IPS-18a (cell line): ENCODE data around the gene ZFAND4.
A peak's percentile ranks its signal among the peaks of the same experiment; 100 is the strongest.
"Not testable (repeated sequence)": the region's sequence is repeated elsewhere in the genome, so short reads cannot be mapped to it uniquely, and the experiment has no call there.

ENCODE experiments used
- H3K27ac ChIP-seq: one replicate; pipeline ENCODE4 v1.5.1; 2013; ENCODE audit warnings: low read length
- H3K27me3 ChIP-seq: one replicate; pipeline ENCODE4 v1.6.1; 2013; ENCODE audit warnings: mild to moderate bottlenecking, low read length; ENCODE audit not compliant: control insufficient read depth, insufficient read depth
- H3K36me3 ChIP-seq: one replicate; pipeline ENCODE4 v1.6.1; 2013; ENCODE audit warnings: low read depth, low read length; ENCODE audit not compliant: control insufficient read depth
- H3K4me1 ChIP-seq: one replicate; pipeline ENCODE4 v1.6.1; 2013; ENCODE audit warnings: low read depth, low read length; ENCODE audit not compliant: control insufficient read depth
- H3K4me3 ChIP-seq: one replicate; pipeline ENCODE4 v1.5.1; 2013; ENCODE audit warnings: low read length
- H3K9ac ChIP-seq: one replicate; pipeline ENCODE4 v1.6.1; 2013; ENCODE audit warnings: mild to moderate bottlenecking, low read length, moderate library complexity
- H3K9me3 ChIP-seq: one replicate; pipeline ENCODE4 v1.6.1; 2013; ENCODE audit warnings: low read depth, low read length; ENCODE audit not compliant: control insufficient read depth

ZFAND4 gene

DNA sequence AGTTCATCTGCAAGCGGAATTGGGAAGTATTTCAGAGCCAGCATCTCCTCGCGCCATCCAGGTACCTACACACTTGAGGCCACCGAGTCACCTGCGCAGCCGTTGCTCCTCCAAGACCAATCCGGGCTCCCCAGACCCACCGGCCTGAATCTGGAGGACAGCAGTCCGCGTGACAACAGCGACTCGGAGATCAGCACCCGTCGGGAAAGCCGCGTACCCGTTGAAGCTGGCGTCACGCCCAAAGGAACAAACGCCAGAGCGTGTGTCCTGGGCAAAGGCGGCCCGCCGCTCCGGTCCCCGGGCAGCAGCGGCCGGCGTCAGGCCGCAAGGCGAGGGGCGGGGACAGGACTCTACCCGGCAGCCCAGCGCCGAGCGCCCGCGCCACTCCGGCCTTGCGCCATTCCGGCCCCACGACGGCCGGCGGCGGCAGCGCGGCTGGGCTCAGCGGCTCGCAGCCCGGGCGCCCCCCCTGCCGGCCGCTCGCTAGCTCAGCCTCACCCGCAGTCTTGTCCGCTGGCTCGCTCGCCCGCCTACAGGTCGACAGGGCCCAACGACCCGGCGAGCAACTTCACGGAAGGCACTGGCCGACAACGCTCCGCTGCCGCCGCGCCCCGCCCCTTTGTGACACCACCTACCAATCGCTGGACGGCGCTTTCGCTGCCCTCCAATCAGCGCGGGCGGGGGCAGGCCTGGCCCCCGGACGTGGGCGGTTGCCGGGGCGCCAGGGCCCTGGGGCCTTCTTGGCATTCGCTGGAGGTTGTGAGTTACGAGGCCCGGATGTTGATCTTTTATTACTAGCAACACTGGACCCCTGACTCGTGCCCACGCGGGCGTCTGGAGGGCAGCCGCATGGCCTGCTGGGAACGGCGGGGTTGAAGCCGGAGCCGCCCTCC is at the start of gene ZFAND4:
Gene ZFAND4, minus strand, starts transcription at position 592 of the 893 bp plus-strand sequence. CDS start 9,047 bp downstream, outside the sequence.
- Histone ChIP-seq H3K27me3 (no peaks in the 10 kb centered on the region), H3K4me3 (peak within 1 kb of the TSS; percentile 78), H3K36me3 (no peaks in the 10 kb centered on the region), H3K9me3 (no peaks in the 10 kb centered on the region), H3K4me1 (no peaks in the 10 kb centered on the region), H3K27ac (peak within 1 kb of the TSS; percentile 43), H3K9ac (peak within 1 kb of the TSS; percentile 69)

DNA sequence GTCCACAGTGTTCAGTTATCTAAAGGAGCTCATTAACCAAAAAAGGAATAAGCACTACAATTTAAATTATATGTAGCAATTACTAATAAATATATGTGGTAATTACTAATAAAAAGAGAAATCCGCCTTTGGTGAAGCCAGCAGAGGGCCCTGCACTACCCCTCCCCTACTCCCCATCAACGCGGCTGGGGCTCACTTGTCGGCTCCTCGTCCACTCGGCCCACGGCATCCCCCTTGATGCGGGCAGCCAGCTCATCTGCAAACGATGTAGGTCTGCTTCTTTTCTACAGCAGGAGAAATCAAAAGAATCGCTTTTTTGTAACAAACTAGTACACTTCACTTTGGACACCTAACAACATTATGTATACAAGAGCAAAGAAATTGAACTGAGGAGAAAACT is 48.9 kb upstream of the ZFAND4 start:
- not testable (repeated sequence) for H3K27me3 ChIP-seq, H3K27ac ChIP-seq, H3K36me3 ChIP-seq, H3K9me3 ChIP-seq, H3K4me3 ChIP-seq, H3K9ac ChIP-seq, H3K4me1 ChIP-seq

DNA sequence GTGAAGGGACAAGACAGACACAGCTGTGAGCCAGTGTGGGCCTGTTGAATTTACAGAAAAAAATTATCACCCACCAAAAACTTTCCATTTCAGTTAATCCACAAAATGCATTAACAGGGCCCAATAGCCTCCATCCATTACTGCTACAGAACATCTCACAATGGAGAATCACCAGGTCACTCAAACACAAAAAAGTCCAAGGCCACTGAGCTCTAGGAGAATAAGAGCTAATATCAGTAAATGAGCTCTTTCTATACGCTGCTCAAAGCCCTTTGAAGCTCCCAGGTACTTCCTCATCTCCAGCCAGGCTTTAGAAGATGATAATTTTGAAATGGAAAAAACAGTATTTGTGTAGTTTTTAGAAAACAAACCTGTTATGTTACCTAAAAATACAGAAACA is 45.1 kb upstream of the ZFAND4 start:
- not testable (repeated sequence) for H3K9ac ChIP-seq, H3K4me1 ChIP-seq, H3K9me3 ChIP-seq, H3K27me3 ChIP-seq, H3K27ac ChIP-seq, H3K36me3 ChIP-seq, H3K4me3 ChIP-seq

DNA sequence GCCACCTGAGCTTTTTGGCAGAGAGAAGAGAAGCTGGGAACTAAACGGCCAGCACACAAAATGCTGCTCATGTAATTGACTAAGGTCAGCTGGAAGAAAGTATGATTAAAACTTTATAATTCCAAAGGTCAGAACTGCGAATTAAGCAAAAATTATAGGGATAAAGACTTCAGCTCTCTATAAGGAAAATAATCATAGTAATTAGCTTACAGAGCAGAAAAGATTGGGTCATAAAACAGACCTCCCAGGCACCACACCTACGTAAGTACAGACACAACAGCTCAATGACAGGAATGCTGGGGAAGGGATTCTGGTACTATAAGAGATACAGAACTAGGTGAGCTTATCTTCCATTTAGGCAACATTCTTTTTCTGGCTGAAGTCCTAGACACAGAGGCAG is 44.5 kb upstream of the ZFAND4 start:
- not testable (repeated sequence) for H3K27me3 ChIP-seq, H3K4me1 ChIP-seq, H3K4me3 ChIP-seq, H3K27ac ChIP-seq, H3K9me3 ChIP-seq, H3K36me3 ChIP-seq, H3K9ac ChIP-seq

DNA sequence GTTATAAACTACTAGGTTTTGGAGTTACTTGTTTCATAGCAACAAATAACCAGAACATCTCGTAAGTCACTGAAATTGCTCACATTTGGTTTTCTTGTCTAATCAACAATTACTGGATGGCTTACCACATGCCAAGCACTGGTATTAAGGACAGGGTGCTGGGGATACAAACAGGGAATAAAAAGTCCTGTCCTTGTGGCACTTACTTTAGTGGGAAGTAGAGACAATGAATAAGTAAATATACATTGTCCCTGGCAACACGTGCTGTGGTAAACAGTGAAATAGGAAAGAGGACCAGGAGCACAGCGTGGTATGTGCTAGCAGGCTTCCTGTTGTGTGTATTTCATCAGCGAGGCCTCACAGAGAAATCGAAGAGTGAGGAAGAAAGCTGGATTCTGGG is 38.7 kb upstream of the ZFAND4 start:
- not testable (repeated sequence) for H3K36me3 ChIP-seq, H3K9me3 ChIP-seq, H3K27ac ChIP-seq, H3K9ac ChIP-seq, H3K4me1 ChIP-seq, H3K4me3 ChIP-seq, H3K27me3 ChIP-seq

DNA sequence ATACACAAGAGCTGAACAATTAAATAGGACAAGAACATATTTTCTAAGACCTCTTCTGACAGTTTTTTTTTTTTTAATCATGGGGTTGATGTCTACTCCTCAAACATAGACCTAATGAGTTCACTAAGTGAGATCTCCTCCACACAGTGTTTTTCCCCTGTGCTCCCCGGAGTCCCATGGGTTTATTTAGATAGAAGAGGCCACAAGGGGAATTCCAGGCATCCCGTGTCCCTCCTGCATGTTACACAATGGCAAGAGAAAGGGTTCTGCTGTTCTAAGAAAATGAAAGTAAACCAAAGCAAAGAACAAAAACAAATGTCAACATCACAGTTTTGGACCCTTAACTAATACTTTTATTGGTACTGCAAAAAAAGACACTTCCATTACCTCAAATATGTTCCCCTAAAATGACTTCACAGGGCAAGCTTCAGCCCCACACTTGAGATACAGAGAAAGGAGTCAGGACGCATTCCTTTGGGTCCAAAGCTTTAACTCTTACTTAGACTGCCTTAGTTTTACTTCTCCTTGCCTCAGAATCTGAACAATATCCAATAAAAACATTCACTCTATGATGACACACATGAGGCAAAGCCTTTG is 37.7 kb upstream of the ZFAND4 start:
- H3K4me3 ChIP-seq, H3K4me1 ChIP-seq, H3K27ac ChIP-seq, H3K36me3 ChIP-seq, H3K9me3 ChIP-seq, H3K27me3 ChIP-seq, H3K9ac ChIP-seq: not testable (repeated sequence)

DNA sequence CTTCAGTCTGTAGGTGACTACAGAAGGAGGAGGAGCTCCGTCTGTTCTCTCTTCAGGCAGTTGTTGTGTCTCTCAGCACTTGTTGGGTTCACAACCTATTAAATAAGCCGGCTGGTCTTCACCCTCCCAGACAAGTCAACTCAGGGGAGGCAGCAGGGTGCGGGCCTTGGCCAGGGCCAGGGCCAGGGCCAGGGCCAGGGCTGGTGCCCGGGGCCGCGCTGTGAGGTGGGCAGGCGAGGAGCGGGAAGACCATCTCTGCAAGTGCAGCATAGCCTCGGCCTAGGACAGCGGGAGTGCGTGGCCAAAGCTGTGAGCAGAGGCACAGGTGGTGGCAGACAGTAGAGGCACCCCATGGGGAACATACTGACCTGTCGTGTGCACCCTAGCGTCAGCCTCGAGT is 5.9 kb upstream of the ZFAND4 start:
- not testable (repeated sequence) for H3K4me3 ChIP-seq, H3K9ac ChIP-seq, H3K27me3 ChIP-seq, H3K36me3 ChIP-seq, H3K27ac ChIP-seq, H3K4me1 ChIP-seq, H3K9me3 ChIP-seq

DNA sequence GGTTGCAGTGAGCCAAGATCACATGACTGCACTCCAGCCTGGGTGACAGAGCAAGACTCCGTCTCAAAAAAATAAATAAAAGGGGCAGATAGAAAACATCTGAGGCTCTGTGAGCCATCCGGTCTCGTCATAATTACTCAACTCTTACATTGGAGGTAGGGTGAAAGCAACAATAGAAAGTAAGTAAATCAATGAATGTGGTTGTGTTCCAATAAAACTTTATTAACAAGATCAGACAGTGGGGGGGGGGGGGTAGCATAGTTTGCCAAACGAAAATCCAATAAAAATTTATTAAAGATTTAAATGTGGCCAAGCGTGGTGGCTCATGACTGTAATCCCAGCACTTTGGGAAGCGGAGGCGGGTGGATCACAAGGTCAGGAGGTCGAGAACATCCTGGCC is 2.8 kb upstream of the ZFAND4 start:
- Histone ChIP-seq H3K27ac (no peak overlapping the region), H3K9me3 (no peaks in the 10 kb centered on the region), H3K9ac (no peak overlapping the region), H3K27me3 (no peaks in the 10 kb centered on the region), H3K36me3 (no peaks in the 10 kb centered on the region), H3K4me3 (no peak overlapping the region), H3K4me1 (no peaks in the 10 kb centered on the region)

DNA sequence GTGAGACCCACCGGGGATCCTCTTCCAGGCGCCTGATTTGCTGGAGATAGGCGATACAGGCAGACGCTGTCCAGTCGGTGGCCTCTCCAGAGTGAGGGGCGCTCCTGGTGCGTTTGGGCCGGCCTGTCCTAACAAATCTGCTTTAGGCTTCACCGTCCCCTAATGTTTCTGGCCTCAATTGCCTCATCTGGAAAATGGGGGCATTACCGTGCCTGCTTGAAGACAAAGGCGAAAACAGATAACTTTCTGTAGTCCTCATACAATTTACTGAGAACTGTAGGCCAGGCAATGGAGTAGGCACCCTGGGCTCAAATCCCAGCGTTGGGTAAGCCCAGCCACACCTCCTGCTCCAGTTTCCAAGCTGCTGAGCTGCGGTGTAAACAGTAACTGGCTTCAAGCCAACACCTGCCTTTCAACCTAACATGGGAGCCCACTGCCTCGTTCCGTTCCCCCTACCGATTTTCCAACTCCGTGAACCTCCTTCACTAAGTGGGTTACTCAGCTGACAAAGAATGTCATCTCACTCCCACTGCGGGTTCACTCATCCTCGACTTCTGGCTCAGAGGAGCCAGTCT is 589 bp upstream of the ZFAND4 start:
- no peaks in the 10 kb centered on the region for H3K9me3 ChIP-seq
- H3K9ac ChIP-seq, result peak overlapping the region; percentile 63
- H3K4me1 ChIP-seq, result no peaks in the 10 kb centered on the region
- H3K4me3 ChIP-seq, result peak overlapping the region; percentile 56
- H3K27ac ChIP-seq, result peak overlapping the region; percentile 43
- H3K36me3 ChIP-seq, result no peaks in the 10 kb centered on the region
- H3K27me3 ChIP-seq, result no peaks in the 10 kb centered on the region

DNA sequence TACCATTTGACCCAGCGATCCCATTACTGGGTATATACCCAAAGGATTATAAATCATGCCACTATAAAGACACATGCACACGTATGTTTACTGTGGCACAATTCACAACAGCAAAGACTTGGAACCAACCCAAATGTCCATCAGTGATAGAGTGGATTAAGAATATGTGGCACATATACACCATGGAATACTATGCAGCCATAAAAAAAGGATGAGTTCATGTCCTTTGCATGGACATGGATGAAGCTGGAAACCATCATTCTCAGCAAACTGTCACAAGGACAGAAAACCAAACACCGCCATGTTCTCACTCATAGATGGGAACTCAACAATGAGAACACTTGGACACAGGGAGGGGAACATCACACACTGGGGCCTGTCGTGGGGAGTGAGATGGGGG is 1.3 kb downstream of the ZFAND4 start:
- H3K4me1 ChIP-seq, H3K27me3 ChIP-seq, H3K9me3 ChIP-seq, H3K36me3 ChIP-seq, H3K27ac ChIP-seq: not testable (repeated sequence)
- Histone ChIP-seq H3K4me3 (peak overlapping the region; percentile 78), H3K9ac (peak overlapping the region; percentile 69)

DNA sequence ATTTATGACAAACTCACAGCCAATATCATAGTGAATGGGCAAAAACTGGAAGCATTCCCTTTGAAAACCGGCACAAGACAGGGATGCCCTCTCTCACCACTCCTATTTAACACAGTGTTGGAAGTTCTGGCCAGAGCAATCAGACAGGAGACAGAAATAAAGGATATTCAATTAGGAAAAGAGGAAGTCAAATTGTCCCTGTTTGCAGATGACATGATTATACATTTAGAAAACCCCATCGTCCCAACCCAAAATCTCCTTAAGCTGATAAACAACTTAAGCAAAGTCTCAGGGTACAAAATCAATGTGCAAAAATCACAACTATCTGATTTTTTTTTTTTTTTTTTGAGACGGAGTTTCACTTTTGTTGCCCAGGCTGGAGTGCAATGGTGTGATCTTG is 2.7 kb downstream of the ZFAND4 start:
- not testable (repeated sequence) for H3K27ac ChIP-seq, H3K4me3 ChIP-seq, H3K27me3 ChIP-seq, H3K36me3 ChIP-seq, H3K9me3 ChIP-seq, H3K4me1 ChIP-seq, H3K9ac ChIP-seq
